Measurements from ENCODE around the gene DDX49.
"Not testable (repeated sequence)": the region's sequence is repeated elsewhere in the genome, so short reads cannot be mapped to it uniquely, and the experiment has no call there.

Gene DDX49

DNA sequence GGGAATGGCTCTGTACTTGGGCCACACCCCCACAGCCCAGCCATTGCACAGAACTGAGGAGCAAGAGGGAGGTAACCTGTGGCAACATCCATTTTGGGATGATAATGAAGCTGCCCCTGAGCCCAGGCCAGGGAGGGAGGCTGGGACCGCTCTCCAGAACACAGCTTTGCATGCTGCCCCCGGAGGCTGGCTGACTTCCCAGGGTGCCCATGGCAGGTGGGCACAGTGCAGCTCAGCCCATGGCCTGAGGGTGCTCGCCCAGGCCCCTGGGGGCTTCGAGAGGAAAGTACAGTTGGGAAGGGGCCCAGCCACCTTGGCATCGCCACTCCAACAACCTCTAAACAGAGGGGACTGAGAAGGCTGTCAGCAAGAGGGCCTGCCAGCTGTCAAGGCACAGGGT lies 6.0 kb upstream of the DDX49 start:
- no peak for DNase-seq

DNA sequence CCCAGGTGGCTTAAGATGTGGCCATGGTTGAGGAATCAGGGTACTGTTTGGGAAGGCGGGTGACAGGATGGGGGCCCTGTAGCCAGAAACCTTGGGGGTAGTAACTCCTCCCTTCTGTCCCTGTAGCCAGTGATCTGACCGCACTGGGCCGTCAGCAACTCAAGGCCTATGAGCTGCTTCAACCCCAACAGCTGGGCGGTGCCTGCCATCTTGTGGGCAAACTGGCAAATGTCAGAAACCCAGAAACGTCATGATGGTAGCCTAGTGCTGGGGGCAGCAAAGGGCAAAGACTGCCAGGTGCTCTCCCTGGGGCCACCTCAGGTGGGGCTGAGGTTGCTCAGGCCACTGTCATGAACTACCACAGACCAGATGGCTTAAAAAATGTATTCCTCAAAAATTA lies 3.9 kb upstream of the DDX49 start:
- DNase-seq, result no peak

DNA sequence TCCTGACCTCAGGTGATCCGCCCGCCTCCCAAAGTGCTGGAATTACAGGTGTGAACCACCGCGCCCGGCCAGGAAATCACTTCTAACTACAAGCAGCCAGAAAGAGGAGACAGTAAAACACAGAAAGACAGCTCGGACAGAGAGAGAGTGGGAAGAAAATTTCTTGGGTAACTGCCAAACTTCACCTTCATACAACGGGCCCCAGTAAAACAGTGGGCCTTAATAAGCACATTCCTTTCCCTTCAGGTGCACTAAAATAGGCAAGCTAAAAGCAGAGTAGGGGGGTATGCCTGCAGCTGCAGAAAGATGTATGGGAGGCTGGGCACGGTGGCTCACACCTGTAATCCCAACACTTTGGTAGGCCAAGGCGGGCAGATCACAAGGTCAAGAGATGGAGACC lies 1.9 kb upstream of the DDX49 start:
- not testable (repeated sequence) for DNase-seq

DNA sequence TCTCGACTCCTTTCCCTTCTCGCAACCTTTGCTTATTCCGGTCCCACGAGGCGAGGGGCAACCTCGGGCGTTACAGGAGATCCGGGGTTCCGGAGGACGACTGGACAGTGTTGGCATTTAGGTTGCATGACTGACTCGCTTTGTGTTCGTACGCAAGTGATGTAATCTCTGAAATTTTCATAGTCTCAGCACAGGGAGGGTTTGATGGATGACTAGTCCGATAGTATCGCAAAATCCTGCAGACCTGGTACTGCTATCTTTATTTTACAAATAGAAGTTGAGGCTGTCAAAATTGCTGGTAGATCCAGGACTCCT lies 342 bp downstream of the DDX49 start:
- DNase-seq, result no peak

DNA sequence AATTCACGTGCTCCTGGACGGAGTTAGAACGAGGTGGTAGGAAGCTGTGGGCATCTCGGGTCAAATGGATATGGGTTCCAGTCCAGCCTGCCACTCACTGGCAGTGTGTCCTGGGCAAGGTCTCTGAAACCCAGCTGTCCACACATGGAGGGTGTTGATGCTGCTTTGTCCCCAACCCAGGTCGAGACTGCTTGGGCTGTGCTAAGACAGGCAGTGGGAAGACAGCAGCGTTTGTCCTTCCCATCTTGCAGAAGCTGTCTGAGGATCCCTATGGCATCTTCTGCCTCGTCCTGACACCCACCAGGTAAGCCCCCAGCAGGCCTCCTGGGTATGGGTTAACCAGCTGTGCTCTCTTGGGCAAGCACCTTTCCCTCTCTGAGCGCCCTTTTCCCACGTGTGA lies 885 bp downstream of the DDX49 start:
- DNase-seq, result no peak

DNA sequence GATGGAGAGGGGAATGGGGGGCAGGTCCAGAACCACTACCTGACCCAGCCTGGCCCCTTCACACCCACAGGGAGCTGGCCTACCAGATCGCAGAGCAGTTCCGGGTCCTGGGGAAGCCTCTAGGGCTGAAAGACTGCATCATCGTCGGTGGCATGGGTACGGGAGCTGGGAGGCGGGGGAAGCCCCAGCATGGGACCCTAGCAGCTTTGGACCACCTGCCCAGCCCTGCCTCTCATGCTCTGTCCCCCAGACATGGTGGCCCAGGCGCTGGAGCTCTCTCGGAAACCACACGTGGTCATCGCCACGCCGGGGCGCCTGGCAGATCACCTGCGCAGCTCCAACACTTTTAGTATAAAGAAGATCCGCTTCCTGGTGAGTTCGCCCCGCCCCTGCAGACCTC lies 2.1 kb downstream of the DDX49 start:
- DNase-seq, result no peak

DNA sequence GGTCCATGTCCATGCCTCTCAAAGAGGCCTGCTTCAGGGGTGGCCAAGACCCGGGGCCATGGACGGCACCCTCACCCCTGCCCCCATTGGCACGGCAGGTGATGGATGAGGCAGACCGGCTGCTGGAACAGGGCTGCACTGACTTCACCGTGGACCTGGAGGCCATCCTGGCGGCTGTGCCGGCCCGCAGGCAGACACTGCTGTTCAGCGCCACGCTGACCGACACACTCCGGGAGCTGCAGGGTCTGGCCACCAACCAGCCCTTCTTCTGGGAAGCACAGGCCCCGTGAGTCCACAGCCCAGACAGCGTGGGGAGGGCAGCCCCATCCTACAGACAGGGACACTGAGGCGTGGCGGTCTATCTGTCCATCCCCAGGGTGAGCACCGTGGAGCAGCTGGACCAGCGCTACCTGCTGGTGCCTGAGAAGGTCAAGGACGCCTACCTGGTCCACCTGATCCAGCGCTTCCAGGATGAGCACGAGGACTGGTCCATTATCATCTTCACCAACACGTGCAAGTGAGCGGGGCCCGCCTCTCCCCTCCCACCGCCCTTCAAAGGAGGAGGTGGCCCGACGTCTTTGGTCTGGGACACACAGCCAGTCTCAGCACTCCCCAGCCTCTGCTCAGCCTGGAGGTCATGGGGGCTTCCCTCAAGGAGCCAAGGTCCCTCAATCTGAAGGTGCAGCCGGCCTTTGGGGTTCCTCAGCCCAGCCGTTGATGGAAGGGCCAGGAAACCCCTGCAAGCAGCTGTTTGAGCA lies 2.9 kb downstream of the DDX49 start:
- DNase-seq, result no peak

DNA sequence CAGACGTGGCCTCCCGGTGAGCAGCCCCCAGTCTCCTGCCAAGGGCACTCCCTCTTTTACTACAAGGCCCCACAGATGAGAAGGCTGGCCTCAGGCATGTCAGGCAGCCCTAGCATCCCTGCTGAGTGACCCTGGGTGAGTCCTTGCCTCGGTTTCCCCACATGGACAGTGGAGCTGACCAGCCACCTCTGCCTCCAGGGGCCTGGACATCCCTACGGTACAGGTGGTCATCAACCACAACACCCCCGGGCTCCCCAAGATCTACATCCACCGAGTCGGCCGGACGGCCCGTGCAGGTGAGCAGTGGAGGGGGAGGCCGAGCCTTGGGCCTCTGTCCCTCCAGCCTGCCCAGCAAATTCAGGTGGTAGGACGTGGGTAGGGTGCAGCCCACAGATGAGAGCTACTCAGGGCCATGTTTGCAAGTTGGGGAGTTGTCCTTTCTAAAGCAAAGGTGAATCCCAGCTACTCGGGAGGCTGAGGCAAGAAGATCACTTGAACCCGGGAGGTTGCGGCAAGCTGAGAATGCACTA lies 5.2 kb downstream of the DDX49 start:
- no peak for DNase-seq

DNA sequence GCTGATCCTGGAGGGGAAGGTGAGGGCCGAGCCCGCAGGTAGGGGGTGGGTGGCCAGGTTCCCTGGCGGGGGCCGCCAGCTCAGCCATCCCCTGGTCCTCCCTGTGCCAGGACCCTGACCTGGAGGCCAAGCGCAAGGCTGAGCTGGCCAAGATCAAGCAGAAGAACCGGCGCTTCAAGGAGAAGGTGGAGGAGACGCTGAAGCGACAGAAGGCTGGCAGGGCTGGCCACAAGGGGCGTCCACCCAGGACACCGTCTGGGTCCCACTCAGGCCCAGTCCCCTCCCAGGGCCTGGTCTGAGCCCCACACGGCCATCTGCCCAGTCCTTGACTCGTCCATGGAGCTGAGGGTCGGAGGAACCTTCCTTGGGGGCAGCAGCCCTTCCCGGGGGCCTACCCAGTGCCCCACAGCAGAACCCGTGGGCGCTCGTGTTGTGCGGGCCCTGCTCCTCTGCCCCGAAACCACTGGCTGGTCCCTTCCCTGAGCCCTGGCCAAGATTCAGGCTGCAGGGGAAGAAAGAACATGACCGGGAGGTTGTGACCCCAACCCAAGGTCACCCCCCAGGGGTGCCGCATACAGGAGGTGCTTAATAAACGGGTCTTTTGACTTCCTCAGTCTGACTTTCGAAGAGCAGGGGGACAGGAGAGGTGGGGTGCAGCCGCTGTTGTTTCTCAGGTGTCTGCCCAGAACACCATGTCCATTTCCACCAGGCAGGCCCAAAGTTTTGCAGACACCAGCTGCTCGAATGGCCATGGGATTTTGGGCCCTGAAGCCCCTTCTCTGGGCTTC lies 8.7 kb downstream of the DDX49 start:
- DNase-seq, result no peak

DNA sequence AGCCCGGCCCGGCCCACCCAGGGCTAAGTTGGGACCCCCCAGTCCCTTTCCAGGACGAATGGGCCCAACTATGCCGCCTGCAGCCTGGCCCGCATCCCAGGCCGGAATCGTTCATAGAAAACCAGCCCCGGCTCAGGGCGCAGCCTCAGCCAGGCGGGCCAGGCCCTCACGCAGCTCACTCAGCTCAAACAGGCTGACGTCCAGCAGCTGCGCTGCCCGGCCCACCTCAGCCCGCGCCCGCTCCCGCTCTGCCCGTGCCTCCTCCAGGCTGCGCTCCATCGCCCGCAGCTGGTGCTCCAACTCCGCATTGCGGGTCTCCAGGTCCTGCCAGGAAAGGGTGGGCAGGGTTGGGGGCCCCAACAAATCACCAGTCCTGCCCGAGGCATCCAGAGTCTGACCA lies 9.8 kb downstream of the DDX49 start:
- DNase-seq, result no peak

DNA sequence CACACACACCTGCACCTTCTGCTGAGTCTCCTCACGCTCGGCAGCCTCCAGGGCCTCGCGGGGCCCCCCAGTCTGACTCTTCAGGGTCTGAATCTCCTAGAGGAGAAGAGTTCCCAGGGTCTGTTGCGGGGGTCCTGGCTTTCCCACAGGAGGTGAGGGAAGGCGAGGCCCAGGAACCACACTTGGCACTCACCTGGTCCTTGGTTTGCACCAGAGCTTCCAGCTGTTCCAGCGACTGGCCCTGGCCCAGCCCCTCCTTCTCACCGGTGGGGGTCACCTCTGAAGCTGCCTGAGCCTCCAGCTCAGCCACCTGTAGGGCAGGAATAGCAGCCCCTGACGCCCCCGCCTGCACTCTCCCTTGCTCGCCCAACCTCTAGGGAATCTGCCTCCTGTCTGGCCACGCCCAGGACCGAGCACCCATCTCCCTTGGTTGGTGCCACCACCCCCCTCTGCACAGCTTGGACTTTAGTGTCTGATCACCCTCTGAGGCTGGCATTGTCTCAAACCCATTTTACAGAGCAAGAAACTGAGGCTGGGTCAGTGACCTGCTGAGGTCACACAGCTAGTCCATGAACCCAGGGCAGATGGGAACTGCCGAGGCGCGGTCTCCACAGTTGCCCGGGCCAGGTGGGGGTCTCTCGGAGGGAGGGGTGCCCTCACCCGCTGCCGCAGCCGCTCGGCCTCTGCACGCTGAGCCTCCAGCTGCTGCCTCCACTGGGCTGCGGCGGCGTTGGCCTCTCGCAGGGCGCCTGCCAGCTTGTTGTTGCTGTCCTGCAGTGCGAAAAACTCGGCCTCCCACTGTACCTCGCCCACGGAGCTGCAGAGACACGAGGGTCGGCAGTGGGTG lies 12.0 kb downstream of the DDX49 start:
- no peak for DNase-seq

DNA sequence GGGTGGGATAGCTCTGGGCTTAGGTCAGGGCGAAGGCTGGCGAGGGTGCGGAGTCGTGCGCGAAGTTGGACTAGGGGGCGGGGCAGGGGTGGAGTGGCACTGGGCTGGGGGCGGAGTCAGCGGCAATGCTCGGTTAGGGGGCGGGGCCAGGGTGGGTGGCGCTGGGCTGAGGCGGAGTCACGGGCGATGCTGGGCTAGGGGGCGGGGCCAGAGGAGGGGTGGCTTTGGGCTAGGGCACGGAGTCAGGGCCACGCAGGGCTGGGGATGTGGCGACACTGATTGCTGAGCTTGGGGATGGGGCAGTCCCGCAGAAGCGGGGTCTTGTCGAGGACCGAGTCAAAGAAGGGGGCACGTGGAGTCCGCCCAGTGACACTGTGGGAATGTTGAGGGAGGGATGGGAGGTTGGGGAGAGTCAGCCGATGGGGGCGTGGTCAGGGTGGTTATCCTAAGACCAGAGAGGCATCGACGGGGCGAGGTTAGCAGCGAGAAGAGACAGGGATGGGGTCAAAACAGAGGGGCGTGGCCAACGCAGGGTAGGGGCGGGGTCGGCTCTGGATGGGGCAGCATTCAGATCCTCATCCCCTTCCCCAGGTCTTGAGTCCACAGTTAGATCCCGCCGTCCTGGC lies 12.8 kb downstream of the DDX49 start:
- DNase-seq, result no peak

DNA sequence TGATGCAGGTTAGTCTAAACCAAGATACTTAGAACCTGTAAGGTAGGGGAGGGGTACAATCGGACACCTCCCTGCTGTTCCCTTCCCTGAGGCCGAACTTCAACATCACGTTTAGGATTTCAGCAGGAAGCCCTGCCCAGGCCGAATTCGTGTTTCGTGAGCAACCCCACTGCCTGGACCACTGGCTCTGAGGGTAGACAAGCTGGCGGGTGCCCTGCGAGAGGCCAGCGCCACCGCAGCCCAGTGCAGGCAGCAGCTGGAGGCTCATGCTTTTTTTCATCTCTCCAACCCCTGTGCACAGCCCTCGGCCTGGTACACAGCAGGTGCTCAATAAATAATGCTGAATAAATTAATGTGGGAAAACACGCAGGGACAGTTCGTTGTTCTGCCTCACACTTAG lies 13.8 kb downstream of the DDX49 start:
- DNase-seq, result no peak

DNA sequence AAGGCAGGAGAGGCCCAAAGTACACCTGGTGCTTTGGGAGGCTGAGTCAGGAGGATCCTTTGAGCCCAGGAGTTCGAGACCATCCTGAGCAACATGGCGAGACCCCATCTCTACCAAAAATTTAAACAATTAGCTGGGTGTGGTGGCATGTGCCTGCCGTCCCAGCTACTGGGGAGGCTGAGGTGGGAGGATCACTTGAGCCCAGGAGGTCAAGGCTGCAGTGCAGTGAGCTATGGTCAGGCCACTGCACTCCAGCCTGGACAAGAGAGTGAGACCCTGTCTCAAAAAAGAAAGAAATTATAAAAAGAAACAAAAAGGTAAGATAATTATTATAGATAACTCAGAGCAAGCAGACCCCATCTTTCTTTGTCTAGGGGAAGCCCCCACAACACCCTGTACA lies 19.6 kb downstream of the DDX49 start:
- DNase-seq, result no peak

DNA sequence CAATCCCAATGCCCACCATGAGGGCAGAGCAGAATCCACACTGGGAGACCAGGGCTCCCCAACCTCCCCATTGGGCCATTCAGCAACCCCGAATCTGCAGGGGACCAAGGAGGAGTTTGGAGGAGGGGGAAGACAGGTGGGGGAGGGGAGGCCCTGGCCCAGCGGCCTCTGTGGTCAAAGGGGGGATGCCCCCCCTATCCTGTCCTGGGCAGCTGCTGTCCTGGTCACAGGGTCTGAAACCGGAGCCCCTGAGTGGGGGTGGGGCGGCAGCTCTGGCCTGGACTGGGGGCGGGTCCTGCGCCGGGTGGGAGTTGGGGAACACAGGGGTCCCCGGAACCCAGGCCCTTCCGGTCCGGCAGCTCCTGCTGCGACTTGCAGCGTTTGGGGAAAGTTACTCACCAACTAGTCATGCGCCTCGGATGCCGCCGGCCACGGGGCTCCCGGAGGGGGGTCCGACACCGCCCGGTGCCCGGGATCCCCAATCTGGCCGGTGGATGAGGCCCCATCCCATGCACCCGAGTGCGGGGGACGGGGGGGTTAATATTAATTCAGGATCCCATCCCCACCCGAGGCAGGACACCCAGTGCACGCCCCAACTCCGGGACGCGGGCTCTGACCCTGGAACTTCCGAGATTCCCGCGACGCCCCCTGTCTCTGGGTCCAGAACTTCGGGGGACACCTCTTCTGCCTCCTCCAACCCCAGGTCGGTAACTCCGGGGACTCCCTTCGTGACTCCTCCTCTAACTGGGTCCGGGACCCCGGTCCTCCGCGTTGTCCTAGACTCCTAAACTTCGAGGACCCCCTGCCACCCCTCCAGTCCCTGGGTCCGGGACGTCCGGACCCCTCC lies 20.6 kb downstream of the DDX49 start:
- no peak for DNase-seq

DNA sequence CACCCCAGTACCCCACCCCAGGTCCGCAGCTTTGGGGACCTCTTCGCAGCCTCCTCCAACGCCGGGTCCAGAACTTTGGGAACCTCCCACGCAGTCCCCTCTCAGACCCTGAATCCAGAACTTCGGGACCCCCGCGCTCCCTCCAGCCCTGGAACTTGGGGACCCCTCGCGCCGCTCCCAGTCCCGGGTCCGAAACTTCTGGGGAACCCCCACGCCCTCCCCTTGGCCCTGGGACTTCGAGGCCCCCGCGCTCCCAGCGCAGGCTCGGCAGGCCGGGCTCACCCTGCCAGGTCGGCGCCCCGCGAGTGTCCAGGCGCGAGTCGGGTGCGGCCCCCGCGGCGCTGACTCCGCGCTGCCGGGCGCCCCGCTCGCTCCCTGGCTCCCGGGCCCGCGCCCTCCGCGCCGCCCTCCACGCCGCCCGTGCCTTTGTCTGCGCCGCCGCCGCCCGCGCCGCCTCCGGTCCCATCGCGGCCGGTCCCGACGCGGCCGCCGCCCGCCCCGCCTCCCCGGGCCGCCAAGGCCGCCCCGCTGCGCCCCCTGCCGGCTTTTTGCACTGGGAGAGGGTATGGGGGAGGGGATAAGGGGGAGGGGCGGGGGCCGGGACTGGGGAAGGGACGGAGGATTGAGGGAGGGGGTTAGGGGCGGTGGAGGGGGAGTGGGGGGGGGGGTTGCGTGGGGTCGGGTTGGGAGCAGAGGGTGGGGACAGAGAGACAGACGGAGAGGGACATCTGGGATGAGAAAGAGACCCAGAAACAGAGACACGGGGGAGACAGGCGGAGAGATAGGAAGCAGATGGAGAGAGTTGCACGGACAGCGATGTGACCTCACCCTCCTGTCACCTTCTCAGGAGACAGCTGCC lies 21.5 kb downstream of the DDX49 start, which contains the start of gene HOMER3:
TSS of gene HOMER3 (minus strand) at position 449 of the 859 bp plus-strand sequence. CDS start 2,235 bp downstream, outside the sequence.
- DNase-seq, result no peak

DNA sequence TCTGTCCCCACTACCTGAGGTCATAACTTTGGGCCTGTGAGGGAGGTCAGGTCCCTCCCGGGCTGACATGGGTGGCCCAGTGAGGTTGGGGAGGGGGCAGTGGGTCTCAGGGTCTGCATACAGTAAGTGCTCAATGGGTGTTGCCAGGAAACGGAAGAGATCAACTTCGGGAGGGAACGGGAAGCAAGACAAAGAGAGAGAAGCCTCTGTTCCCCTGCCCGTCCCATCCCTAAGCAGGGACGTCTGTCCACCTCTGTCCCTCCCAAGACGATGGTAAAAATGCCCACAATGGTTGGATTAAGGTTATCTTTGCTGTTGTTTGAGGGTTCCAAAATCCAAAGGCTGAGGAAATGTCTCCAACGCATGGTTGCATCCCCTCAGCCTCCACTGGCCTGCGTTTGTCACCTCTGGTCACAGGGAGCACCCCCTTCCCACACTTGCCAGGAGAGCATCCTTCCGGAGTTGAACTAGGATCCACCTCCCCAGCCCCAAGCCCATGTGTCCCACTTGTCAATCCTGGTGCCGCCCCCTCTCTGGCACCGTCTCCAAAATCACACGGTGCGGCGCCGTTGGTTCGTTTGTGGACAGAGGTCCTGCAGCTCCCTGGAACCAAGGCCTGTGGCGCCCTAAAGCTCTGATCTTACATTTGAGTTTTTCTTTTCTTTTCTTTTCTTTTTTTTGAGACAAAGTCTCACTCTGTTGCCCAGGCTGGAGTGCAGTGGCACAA lies 22.3 kb downstream of the DDX49 start:
- no peak for DNase-seq

DNA sequence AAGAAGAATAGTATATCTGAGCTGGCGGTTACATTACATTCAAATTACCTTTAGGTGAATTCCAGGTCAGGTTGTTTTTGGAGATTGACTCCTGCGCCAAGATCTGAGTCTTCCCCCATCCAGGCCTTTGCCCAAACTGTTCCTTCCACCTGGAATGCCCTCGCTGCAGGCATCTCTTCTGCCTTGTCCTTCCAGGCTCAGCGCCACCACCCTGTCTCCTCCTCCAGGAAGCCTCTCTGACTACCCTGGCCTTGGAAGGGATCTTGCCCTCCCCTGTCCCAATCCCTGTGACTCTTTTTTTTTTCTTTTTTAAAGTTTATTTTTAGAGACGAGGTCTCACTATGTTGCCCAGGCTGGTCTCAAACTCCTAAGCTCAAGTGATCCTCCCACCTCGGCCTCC lies 23.2 kb downstream of the DDX49 start:
- DNase-seq, result no peak

DNA sequence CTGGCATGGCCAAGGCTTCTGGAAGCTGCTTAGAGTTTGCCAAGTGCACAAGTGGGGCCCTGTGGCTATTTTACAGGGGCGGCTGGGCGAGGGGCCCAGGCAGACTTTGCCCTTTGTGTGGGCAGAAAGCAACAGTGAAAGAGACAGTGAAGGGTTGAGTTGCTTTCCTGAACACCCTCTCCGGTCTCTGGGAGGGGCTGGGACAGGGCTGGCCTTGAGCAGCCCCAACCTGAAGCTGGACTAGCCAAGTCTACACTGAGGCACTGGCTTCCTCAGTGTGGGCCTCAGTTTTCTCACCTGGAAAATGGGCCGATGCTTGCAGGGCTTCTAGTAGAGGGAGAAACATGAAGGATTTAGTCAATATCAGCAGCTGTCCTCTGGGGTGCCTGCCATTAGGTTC lies 23.9 kb downstream of the DDX49 start:
- DNase-seq, result no peak

DNA sequence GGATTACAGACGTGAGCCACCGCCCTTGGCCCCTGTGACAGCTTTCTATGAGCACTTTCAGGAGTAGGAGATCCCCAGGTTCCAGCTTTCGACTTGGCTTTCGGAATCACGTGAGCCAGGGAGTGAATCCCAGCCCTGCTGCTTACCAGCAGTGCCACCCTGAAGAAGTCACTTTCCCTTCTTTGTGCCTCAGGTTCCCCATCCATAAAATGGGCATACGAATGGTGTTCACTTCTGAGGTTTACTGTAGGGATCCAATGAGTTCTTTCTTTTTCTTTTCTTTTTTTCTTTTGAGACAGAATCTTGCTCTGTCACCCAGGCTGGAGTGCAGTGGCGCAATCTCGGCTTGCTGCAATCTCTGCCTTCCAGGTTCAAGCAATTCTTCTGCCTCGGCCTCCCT lies 25.8 kb downstream of the DDX49 start:
- DNase-seq, result no peak

All from cerebellar nuclear complex (tissue), 1 donor.